HepG2 (cell line): Measurements from ENCODE around the gene IGHMBP2.

ENCODE experiments used
- CTCF ChIP-seq: sonication (generic); formaldehyde crosslinking; IDR thresholded peaks from 2 replicates; pipeline ENCODE4 v1.5.0; 2020; ENCODE audit warnings: mild to moderate bottlenecking, missing genetic modification reagents, moderate library complexity
- EZH2 ChIP-seq: conservative IDR thresholded peaks from 2 replicates; pipeline ENCODE4 v1.6.1; 2012; ENCODE audit warnings: mild to moderate bottlenecking, low read depth, low read length, moderate library complexity
- MLX ChIP-seq: IDR thresholded peaks from 2 replicates; pipeline ENCODE4 v1.6.1; 2016
- ZNF639 ChIP-seq: conservative IDR thresholded peaks from 2 replicates; pipeline ENCODE4 v1.6.1; 2018; ENCODE audit warnings: missing genetic modification reagents

GRCh38 chr11:68959465-68960293, 56.0 kb downstream of the IGHMBP2 start:
- TF ChIP-seq CTCF (CRISPR knock-in tag) (no peak), EZH2 (no peak), MLX (CRISPR knock-in tag) (no peak), ZNF639 (CRISPR knock-in tag) (no peak)
